ENCODE results near the gene WDR1.

Gene WDR1

GRCh38 chr4:10083861-10084641 lies 32.5 kb downstream of the WDR1 start:
- DNase-seq, result no peak

GRCh38 chr4:10083331-10083771 lies 33.2 kb downstream of the WDR1 start:
- no peak for DNase-seq

- peak; percentile 52 for DNase-seq
Measured at GRCh38 chr4:10082459-10083272, 33.9 kb downstream of the WDR1 start.

- DNase-seq, result peak; percentile 46
Measured at GRCh38 chr4:10082047-10082446, 34.6 kb downstream of the WDR1 start.

GRCh38 chr4:10081218-10081606 lies 35.4 kb downstream of the WDR1 start:
- peak; percentile 33 for DNase-seq

- DNase-seq, result peak; percentile 49
Measured at GRCh38 chr4:10080589-10081217, 35.9 kb downstream of the WDR1 start.

GRCh38 chr4:10079912-10080588 lies 36.5 kb downstream of the WDR1 start:
- DNase-seq, result peak; percentile 52

GRCh38 chr4:10079256-10079655 lies 37.3 kb downstream of the WDR1 start:
- DNase-seq, result no peak

GRCh38 chr4:10078481-10079233 lies 37.9 kb downstream of the WDR1 start:
- DNase-seq, result peak; percentile 38

- peak; percentile 51 for DNase-seq
Measured at GRCh38 chr4:10077483-10078335, 38.9 kb downstream of the WDR1 start.

- peak; percentile 51 for DNase-seq
Measured at GRCh38 chr4:10077076-10077475, 39.5 kb downstream of the WDR1 start.

GRCh38 chr4:10075953-10076391 lies 40.6 kb downstream of the WDR1 start:
- DNase-seq, result peak; percentile 53

- DNase-seq, result no peak
Measured at GRCh38 chr4:10075158-10075863, 41.3 kb downstream of the WDR1 start.

- no peak for DNase-seq
Measured at GRCh38 chr4:10074767-10075105, 41.9 kb downstream of the WDR1 start.

GRCh38 chr4:10074076-10074766 lies 42.4 kb downstream of the WDR1 start:
- no peak for DNase-seq

GRCh38 chr4:10072420-10073017 lies 44.1 kb downstream of the WDR1 start:
- DNase-seq, result no peak

- DNase-seq, result peak; percentile 47
Measured at GRCh38 chr4:10069075-10069642, 47.4 kb downstream of the WDR1 start.

- peak; percentile 41 for DNase-seq
Measured at GRCh38 chr4:10066670-10067651, 49.6 kb downstream of the WDR1 start.

Data from activated CD8-positive, alpha-beta memory T cell treated with anti-CD3 and anti-CD28 coated beads for 24 hours (primary cell).